Measurements from ENCODE around the gene CYP1A2. TPM values are rescaled to one million over a fixed set of nuclear protein-coding genes. Genes with fewer than 3 reads are reported as not detected.

Gene CYP1A2, protein sequence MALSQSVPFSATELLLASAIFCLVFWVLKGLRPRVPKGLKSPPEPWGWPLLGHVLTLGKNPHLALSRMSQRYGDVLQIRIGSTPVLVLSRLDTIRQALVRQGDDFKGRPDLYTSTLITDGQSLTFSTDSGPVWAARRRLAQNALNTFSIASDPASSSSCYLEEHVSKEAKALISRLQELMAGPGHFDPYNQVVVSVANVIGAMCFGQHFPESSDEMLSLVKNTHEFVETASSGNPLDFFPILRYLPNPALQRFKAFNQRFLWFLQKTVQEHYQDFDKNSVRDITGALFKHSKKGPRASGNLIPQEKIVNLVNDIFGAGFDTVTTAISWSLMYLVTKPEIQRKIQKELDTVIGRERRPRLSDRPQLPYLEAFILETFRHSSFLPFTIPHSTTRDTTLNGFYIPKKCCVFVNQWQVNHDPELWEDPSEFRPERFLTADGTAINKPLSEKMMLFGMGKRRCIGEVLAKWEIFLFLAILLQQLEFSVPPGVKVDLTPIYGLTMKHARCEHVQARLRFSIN
- not detected for total RNA-seq

- ATAC-seq (replicated peaks in 1 of 2) = no peak
Measured at GRCh38 chr15:74748322-74748946, at the start of gene CYP1A2. TSS of gene CYP1A2 (plus strand) at chr15:74748845. CDS start at chr15:74749739, 894 bp downstream.

DNA sequence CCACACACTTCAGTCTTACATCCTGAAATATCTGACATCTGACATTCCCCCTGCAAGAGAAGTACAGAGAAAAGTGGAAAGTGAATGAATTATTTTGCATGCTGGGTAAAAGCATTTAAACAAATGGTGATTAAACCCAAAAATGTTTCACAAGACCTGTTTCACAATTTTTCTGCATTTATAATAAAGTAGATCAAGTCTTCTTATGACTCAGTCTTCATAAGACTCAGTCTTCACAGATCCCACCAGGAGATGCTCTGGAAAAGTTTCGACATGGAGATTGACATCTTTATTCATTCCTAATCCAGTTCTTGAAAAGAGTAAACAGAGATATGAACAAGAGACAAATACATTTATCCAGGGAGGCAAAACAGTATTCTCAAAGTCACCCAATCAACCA is 39.6 kb upstream of the CYP1A2 start:
- Mint-ChIP-seq H3K9me3 (no peaks in the 10 kb centered on the region), H3K36me3 (ENCODE audit: insufficient read depth in 2 of 2) (no peaks in the 10 kb centered on the region), H3K4me1 (ENCODE audit: low read depth) (peaks cover 4% of the 10 kb centered on the region), H3K4me3 (no peak overlapping the region), H3K27ac (no peak overlapping the region), H3K27me3 (ENCODE audit: low read depth) (peaks cover 5% of the 10 kb centered on the region)
- DNase-seq (no peak), ATAC-seq (replicated peaks in 1 of 2) (no peak)

More at GRCh38 chr15:74748322-74748946, at the start of gene CYP1A2:
- H3K4me1 Mint-ChIP-seq (ENCODE audit: low read depth) = no peaks in the 10 kb centered on the region
- H3K27ac Mint-ChIP-seq = no peak within 1 kb of the TSS
- no peaks in the 10 kb centered on the region for H3K36me3 Mint-ChIP-seq (ENCODE audit: insufficient read depth in 2 of 2)
- no peak for DNase-seq
- no peaks in the 10 kb centered on the region for H3K9me3 Mint-ChIP-seq
- H3K27me3 Mint-ChIP-seq (ENCODE audit: low read depth) = no peaks in the 10 kb centered on the region
- H3K4me3 Mint-ChIP-seq = no peak within 1 kb of the TSS

- Mint-ChIP-seq H3K4me1 (ENCODE audit: low read depth) (peaks cover 4% of the 10 kb centered on the region), H3K4me3 (no peak overlapping the region), H3K27me3 (ENCODE audit: low read depth) (peaks cover 5% of the 10 kb centered on the region), H3K27ac (no peak overlapping the region), H3K36me3 (ENCODE audit: insufficient read depth in 2 of 2) (no peaks in the 10 kb centered on the region), H3K9me3 (no peaks in the 10 kb centered on the region)
- ATAC-seq (replicated peaks in 1 of 2) = no peak
- DNase-seq = no peak
Measured at GRCh38 chr15:74709892-74710291, 38.8 kb upstream of the CYP1A2 start.

- Mint-ChIP-seq H3K4me1 (ENCODE audit: low read depth) (peaks cover 4% of the 10 kb centered on the region), H3K27ac (no peak overlapping the region), H3K9me3 (no peaks in the 10 kb centered on the region), H3K4me3 (no peak overlapping the region), H3K27me3 (ENCODE audit: low read depth) (peaks cover 3% of the 10 kb centered on the region), H3K36me3 (ENCODE audit: insufficient read depth in 2 of 2) (no peaks in the 10 kb centered on the region)
- no peak for ATAC-seq (replicated peaks in 1 of 2)
- no peak for DNase-seq
Measured at GRCh38 chr15:74710319-74711094, 38.1 kb upstream of the CYP1A2 start.

DNA sequence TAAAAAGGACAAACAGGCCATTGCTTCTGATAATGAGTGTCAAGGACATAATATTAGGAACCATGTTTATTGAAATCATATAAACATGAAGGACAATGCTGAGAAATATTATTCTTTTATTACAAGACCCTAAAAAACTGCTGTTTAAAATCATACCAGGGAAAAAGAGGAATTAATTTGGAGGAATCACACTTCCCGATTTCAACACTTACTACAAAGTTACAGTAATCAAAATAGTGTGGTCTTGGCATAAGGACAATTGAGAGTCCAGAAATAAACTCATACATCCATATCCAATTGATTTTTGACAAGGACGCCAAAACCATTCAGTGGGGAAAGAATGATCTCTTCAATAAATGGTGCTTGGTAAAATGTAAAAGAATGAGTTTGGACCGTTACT is 36.3 kb upstream of the CYP1A2 start:
- Mint-ChIP-seq H3K9me3 (no peaks in the 10 kb centered on the region), H3K36me3 (ENCODE audit: insufficient read depth in 2 of 2) (no peaks in the 10 kb centered on the region), H3K4me3 (no peak overlapping the region), H3K4me1 (ENCODE audit: low read depth) (peaks cover 4% of the 10 kb centered on the region), H3K27me3 (ENCODE audit: low read depth) (no peaks in the 10 kb centered on the region), H3K27ac (no peak overlapping the region)
- ATAC-seq (replicated peaks in 1 of 2) = no peak
- no peak for DNase-seq

DNA sequence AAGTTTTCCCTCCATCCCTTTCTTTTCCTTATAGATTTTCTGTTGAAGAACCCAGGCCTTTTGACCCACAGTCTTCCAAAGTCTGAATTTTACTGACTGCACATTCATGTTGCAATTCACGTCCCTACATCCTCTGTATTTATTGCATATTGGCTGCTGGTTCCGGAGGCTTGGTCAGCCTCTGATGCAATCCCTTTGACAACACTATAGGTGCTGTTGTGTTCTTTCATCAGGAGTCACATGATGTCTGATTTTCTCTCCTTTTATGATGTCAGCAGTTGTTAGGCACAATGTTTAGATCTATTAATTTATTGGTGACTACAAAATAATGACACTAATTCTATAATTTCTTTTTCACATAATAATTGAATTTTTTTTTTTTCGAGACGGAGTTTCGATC is 32.0 kb upstream of the CYP1A2 start:
- no peaks in the 10 kb centered on the region for H3K4me1 Mint-ChIP-seq (ENCODE audit: low read depth)
- H3K4me3 Mint-ChIP-seq = no peak overlapping the region
- H3K9me3 Mint-ChIP-seq = no peaks in the 10 kb centered on the region
- ATAC-seq (replicated peaks in 1 of 2) (no peak), DNase-seq (no peak)
- no peaks in the 10 kb centered on the region for H3K36me3 Mint-ChIP-seq (ENCODE audit: insufficient read depth in 2 of 2)
- H3K27ac Mint-ChIP-seq = no peak overlapping the region
- no peaks in the 10 kb centered on the region for H3K27me3 Mint-ChIP-seq (ENCODE audit: low read depth)

DNA sequence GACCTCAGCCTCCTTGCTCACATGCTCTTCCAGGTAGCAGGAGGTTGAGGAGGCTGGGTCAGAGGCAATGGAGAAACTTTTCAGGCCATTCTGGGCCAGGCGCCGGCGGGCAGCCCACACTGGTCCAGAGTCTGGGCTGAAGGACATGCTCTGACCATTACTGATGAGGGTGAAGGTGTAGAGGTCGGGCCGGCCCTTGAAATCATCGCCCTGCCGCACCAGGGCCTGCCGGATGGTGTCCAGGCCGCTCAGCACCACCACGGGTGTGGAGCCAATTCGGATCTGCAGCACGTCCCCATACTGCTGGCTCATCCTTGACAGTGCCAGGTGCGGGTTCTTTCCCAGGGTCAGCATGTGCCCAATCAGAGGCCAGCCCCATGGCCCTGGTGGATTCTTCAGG is 26.1 kb upstream of the CYP1A2 start:
- Mint-ChIP-seq H3K9me3 (no peaks in the 10 kb centered on the region), H3K4me1 (ENCODE audit: low read depth) (peaks cover 19% of the 10 kb centered on the region), H3K36me3 (ENCODE audit: insufficient read depth in 2 of 2) (no peaks in the 10 kb centered on the region), H3K27ac (no peak overlapping the region), H3K4me3 (no peak overlapping the region), H3K27me3 (ENCODE audit: low read depth) (peaks cover 19% of the 10 kb centered on the region)
- DNase-seq = no peak
- no peak for ATAC-seq (replicated peaks in 1 of 2)

- peaks cover 19% of the 10 kb centered on the region for H3K27me3 Mint-ChIP-seq (ENCODE audit: low read depth)
- H3K27ac Mint-ChIP-seq = no peak overlapping the region
- DNase-seq (no peak), ATAC-seq (replicated peaks in 1 of 2) (no peak)
- H3K4me1 Mint-ChIP-seq (ENCODE audit: low read depth) = peaks cover 19% of the 10 kb centered on the region
- no peak overlapping the region for H3K4me3 Mint-ChIP-seq
- H3K36me3 Mint-ChIP-seq (ENCODE audit: insufficient read depth in 2 of 2) = no peaks in the 10 kb centered on the region
- H3K9me3 Mint-ChIP-seq = no peaks in the 10 kb centered on the region
Measured at GRCh38 chr15:74723187-74723586, 25.5 kb upstream of the CYP1A2 start.

DNA sequence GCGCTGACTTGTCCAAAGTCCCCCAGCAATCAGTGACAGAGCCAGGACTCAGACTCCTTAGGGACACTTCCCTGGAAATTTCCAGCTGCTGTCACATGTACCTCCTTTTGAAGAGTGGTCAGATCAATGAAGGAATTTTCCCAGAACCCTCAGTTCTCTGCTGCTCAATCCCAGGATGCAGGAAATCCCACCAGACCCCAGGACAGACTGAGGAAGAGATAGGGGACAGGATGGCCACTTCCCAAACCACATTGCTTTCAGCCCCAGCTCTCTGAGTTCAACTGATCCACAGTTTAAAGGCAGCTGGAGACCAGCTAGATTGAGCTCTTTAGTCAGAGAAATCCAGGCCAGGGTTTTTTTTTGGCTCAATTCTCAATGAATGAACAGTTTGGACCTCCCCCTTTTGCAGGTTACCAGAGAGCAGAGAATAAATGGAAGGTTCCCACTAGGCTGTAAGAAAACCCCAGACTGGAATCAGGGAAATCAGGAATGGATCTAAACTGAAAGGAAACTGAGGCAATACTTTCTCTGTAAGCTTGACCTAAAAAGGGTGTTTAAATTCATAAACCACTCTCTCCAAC is 24.8 kb upstream of the CYP1A2 start:
- DNase-seq (peak; percentile 12 to 16), ATAC-seq (replicated peaks in 1 of 2) (peak; percentile 19 to 31)
- H3K27me3 Mint-ChIP-seq (ENCODE audit: low read depth) = peaks cover 19% of the 10 kb centered on the region
- H3K4me3 Mint-ChIP-seq = peak overlapping the region in 1 of 2 donors; percentile 11
- no peaks in the 10 kb centered on the region for H3K36me3 Mint-ChIP-seq (ENCODE audit: insufficient read depth in 2 of 2)
- H3K27ac Mint-ChIP-seq = no peak overlapping the region
- H3K9me3 Mint-ChIP-seq = no peaks in the 10 kb centered on the region
- H3K4me1 Mint-ChIP-seq (ENCODE audit: low read depth) = peaks cover 19% of the 10 kb centered on the region

GRCh38 chr15:74724570-74725224 is 23.9 kb upstream of the CYP1A2 start:
- H3K36me3 Mint-ChIP-seq (ENCODE audit: insufficient read depth in 2 of 2) = no peaks in the 10 kb centered on the region
- peak overlapping the region; percentile 79 to 82 for H3K4me3 Mint-ChIP-seq
- DNase-seq (no peak), ATAC-seq (replicated peaks in 1 of 2) (no peak)
- peaks cover 19% of the 10 kb centered on the region for H3K4me1 Mint-ChIP-seq (ENCODE audit: low read depth)
- H3K27ac Mint-ChIP-seq = no peak overlapping the region
- peaks cover 19% of the 10 kb centered on the region for H3K27me3 Mint-ChIP-seq (ENCODE audit: low read depth)
- H3K9me3 Mint-ChIP-seq = no peaks in the 10 kb centered on the region

DNA sequence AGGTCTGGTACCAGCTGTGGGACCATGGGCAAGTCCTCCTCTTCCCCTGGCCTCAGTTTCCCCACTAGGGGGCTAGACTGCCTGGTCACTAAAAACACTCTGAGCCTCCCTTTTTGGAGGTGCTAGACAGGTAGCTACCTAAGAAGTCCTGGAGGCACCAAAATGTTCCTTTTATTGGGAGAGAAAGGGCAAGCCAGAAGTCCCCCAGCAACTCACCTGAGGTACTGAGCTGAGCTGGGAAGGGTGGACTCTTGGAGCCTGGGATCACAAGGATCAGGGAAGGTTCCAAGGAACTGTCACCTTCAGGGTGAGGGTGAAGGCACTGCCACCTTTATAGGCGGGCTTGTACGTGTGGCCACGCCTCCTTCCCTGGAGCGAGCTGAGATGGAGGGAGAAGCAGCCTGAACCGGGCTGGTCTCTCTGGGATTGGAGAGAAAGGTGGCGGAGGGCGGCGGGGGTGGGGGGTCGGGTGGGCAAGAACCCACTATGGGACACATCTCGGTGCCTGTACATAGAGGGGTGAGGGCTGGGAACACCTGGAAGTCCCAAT is 23.3 kb upstream of the CYP1A2 start, which contains the start of gene CYP1A1:
Gene CYP1A1 (minus strand): TSS at position 304 of the 550 bp plus-strand sequence. CDS start 2,431 bp downstream, outside the sequence.
- no peaks in the 10 kb centered on the region for H3K9me3 Mint-ChIP-seq
- H3K4me1 Mint-ChIP-seq (ENCODE audit: low read depth) = peaks cover 19% of the 10 kb centered on the region
- no peak within 1 kb of the TSS for H3K27ac Mint-ChIP-seq
- ATAC-seq (replicated peaks in 1 of 2) (peak; percentile 28 to 46), DNase-seq (peak; percentile 30 to 58)
- peaks cover 19% of the 10 kb centered on the region for H3K27me3 Mint-ChIP-seq (ENCODE audit: low read depth)
- H3K36me3 Mint-ChIP-seq (ENCODE audit: insufficient read depth in 2 of 2) = no peaks in the 10 kb centered on the region
- H3K4me3 Mint-ChIP-seq = peak within 1 kb of the TSS; percentile 79 to 82

Data from activated T-cell treated with anti-CD3 and anti-CD28 coated beads, Interleukin-2, amount 50 U/mL, for 72 hours (primary cell).